Epithelial cell of alveolus of lung (primary cell): ENCODE data around the gene OPHN1. TPM values are rescaled to one million over a fixed set of nuclear protein-coding genes. Genes with fewer than 3 reads are reported as not detected.

Experiments
- total RNA-seq: library from RNA; depleted of rRNA; stranded (reverse); fragments of >200 nt; gene quantifications from 2 replicates; pipeline ENCODE4 v1.2.1, GENCODE V29; 2015

The OPHN1 gene
- 2.0 and 3.1 TPM in 2 replicates for total RNA-seq

GRCh38 chrX:68433155-68433980 lies at the start of gene OPHN1:
OPHN1 (minus strand) TSS chrX:68433495; CDS start chrX:68433020, 475 bp downstream.

Other genes with a start within 250 kb of the OPHN1 start
- 15.6 and 24.6 TPM in 2 replicates for gene YIPF6, start 65.6 kb upstream of the OPHN1 start, total RNA-seq
- gene STARD8, start 214.2 kb upstream of the OPHN1 start, total RNA-seq: 0.96 and 1.8 TPM in 2 replicates